HG03280 (cell line): ENCODE data around the gene UGT1A10.

ENCODE experiments used
- ATAC-seq: cut with Tn5 transposase; IDR thresholded peaks from one replicate; pipeline ENCODE4 v1.9.1; 2021; ENCODE audit warnings: mild to moderate bottlenecking, moderate library complexity; ENCODE audit not compliant: unreplicated experiment

Gene UGT1A10

DNA sequence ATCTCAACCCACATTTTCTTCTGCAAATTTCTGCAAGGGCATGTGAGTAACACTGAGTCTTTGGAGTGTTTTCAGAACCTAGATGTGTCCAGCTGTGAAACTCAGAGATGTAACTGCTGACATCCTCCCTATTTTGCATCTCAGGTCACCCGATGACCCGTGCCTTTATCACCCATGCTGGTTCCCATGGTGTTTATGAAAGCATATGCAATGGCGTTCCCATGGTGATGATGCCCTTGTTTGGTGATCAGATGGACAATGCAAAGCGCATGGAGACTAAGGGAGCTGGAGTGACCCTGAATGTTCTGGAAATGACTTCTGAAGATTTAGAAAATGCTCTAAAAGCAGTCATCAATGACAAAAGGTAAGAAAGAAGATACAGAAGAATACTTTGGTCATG lies 131.8 kb downstream of the UGT1A10 start:
- ATAC-seq, result no peak

DNA sequence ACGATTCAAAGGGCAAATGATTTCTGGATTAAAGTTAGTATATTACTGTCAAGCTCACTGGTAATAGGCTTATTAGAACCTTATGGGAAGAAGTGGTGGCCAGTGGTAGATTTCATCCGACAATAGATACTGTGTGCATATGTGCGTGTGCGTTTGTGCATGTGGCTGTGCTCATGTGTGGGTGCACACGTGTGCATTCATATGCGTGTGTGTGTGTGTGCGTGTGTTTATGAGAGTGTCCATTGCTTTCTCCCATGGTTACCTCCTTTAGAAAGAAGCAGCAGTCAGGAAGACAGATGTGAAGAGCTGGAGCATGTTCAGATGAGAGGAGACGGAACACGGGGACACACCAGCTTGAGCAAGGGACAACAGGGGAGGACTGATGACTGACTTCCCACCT lies 133.0 kb downstream of the UGT1A10 start:
- no peak for ATAC-seq

DNA sequence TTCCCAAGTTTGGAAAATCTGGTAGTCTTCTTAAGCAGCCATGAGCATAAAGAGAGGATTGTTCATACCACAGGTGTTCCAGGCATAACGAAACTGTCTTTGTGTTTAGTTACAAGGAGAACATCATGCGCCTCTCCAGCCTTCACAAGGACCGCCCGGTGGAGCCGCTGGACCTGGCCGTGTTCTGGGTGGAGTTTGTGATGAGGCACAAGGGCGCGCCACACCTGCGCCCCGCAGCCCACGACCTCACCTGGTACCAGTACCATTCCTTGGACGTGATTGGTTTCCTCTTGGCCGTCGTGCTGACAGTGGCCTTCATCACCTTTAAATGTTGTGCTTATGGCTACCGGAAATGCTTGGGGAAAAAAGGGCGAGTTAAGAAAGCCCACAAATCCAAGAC lies 135.9 kb downstream of the UGT1A10 start:
- ATAC-seq, result no peak

DNA sequence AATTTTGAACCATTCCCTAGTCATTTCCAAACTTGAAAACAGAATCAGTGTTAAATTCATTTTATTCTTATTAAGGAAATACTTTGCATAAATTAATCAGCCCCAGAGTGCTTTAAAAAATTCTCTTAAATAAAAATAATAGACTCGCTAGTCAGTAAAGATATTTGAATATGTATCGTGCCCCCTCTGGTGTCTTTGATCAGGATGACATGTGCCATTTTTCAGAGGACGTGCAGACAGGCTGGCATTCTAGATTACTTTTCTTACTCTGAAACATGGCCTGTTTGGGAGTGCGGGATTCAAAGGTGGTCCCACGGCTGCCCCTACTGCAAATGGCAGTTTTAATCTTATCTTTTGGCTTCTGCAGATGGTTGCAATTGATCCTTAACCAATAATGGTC lies 136.3 kb downstream of the UGT1A10 start:
- no peak for ATAC-seq

DNA sequence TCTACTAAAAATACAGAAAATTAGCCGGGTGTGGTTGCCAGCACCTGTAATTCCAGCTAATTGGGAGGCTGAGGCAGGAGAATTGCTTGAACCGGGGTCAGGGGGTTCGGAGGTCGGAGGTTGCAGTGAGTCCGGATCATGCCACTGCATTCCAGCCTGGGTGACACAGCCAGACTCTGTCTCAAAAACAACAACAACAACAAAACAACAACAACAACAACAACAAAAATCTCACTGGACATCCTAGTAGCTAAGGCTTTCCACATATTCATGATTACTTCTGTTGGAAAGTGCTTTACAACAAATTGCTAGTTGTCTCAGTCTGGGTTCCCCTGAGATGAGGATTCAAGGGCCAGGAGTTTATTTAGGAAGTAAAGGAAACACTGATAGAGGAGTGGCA lies 137.6 kb downstream of the UGT1A10 start:
- no peak for ATAC-seq

DNA sequence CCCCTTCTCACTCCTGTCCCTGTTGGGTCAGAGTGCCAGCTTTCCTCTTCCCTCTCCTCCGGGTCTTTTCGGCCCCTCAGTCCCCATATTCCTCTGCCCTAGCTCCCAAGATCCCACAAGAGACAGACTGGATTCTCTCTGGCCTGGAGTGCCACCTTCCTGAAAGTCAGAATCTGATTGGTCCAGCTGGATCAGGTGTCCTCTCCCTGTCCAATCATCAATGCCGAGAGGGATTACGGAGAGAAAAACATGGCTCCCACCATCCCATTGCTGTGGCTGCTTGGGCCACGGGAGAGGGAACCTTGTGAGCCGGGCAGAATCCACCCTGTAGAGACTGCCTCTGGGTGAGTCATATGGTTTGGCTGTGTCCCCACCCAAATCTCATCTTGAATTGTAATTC lies 139.2 kb downstream of the UGT1A10 start:
- ATAC-seq, result no peak

DNA sequence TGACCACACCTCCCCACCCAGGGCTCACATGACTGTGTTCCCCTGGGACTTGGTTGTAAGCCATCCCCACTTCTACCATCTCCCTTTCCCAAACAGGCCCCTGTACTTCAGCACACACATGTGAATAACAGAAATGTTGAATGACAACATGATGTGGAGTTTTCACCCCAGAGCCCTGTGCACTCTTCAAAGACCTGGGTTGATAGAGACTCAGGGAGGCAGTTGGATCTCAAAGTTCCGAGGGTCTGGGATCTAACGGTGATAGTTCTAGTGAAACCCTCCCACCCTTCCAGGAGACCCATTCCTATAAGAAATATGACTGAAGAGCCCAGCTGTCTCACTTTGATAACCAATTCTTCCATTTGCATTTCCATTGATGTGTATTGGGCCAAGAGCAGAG lies 141.8 kb downstream of the UGT1A10 start, which contains the start of gene MROH2A:
Gene MROH2A (plus strand): TSS at position 301 of the 400 bp plus-strand sequence. CDS start 1,029 bp downstream, outside the sequence.
- ATAC-seq, result no peak

DNA sequence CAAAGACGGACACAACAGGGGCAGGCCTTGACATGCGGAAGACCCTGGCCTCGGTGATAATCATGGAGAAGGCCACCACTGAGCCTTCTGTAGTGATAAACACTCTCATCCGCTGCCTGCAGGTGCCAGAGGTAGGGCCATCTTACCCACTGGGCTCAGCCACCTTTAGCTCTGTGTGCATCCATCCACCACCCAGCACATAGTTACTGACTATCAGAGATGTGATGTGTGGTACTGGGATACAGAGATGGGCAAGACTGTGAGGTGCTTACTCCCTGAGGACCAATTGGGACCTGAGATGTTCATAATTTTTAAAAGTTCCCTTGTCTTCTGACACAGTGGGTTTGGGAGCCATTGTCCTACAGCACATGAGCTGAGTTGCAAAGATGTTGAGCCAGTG lies 143.5 kb downstream of the UGT1A10 start:
- no peak for ATAC-seq

DNA sequence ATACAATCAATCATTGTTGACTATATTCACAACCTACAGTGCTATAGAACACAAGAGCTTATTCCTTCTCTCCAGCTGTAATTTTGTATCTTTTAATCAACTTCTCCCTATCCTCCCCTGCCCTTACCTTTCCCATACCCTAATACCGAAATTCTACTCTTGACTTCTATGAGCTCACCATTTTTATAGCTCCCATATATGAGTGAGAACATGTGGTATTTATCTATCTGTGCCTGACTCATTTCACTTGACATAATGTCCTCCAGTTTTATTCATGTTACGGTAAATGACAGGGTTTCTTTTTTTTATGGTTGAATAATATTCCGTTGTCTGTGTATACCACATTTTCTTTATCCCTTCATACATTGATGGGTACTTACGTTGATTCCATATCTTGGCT lies 144.5 kb downstream of the UGT1A10 start:
- ATAC-seq, result no peak

DNA sequence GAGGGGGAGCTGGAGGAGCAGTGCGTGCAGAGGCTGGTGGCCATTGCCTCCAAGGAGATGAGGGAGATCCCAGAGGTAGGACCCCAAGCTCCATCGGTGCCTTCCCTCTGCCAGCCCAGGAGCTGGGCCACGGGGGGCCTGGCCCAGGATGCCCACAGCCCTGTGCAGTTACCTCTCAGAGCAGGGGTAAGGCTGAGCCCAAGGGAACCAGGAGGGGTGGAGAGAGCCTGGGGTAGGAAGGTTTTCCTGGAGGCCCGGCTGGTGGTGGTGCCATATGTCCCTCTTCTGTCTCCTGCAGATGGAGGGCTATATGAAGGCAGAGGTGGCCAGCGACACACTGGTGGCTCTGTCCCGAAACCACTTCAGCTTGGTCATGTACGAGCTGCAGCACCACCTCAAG lies 153.3 kb downstream of the UGT1A10 start:
- ATAC-seq, result no peak

DNA sequence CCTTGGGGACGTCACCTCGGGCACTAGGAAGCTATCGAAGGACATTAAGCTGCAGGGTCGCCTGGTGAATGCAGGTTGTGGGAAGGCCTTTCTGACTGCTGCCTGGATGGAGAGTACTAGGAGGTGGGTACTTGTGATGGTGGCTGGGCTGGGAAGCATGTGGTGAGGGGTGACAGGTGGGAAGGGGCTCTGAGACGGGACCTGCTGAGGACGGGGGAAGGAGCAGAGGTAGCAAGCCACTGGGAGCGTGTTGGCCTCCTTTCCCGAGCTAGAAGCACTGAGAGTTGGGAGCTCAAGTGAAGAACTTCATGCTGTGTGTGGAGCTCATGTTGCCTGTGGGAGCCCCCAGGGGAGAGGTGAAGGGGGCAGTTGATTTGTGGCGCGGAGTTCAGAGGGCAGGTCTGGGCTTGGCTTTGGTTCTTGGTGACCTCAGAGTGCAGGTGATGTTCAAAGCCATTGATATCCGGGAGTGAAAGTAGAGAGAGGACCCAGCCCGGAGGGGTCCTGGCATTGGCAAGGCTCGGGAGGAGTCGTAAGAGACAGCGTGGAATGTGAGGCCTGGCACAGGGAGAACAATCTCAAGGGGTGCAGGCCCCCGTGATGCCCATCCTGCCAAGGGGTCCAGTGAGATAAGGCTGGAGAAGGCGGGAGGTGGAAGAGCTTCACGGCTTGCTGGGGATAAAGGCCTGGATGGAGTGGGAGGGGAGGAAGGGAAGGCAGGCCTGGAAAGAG lies 155.1 kb downstream of the UGT1A10 start:
- ATAC-seq, result no peak

DNA sequence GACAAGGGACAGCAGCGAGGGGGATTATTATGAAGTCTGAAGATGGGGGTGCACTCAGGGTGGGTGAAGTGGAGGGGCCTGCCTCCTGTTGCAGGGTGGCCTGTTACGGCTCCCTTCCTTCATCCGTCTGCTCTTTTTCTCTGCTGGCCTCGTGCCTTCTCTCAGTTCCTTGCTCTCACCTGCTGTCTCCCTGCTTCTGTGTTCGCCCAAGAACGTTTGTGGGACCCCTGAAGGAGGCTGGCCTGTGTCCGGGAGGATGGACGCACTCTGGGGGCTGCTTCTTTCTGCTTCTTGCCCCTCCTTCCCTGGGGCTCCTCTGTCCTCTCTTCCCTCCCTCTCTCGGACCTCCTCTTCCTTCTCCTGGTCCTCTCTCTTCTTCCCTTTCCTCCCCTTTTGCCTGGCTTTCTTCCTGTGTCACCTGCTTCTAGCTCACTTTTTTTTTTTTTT lies 155.7 kb downstream of the UGT1A10 start:
- no peak for ATAC-seq

DNA sequence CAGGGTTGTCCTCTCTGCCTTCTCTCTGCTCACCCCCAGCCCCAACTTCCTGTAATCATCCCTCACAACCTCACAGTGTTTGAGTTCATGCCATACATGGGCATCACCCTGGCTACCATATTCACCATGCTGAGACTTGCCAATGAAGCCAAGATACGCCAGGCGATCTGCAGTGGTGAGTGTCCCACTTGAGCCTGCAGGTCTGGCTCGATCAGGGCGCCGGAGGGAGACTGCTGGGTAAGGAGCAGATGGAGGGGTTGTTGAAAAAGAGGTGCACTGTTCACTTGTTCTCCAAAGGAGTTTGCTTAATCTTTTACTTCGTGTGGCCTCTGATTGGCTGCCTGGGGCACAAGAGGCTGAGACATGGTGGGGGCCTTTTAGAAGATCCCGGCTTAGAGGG lies 156.5 kb downstream of the UGT1A10 start:
- ATAC-seq, result no peak

DNA sequence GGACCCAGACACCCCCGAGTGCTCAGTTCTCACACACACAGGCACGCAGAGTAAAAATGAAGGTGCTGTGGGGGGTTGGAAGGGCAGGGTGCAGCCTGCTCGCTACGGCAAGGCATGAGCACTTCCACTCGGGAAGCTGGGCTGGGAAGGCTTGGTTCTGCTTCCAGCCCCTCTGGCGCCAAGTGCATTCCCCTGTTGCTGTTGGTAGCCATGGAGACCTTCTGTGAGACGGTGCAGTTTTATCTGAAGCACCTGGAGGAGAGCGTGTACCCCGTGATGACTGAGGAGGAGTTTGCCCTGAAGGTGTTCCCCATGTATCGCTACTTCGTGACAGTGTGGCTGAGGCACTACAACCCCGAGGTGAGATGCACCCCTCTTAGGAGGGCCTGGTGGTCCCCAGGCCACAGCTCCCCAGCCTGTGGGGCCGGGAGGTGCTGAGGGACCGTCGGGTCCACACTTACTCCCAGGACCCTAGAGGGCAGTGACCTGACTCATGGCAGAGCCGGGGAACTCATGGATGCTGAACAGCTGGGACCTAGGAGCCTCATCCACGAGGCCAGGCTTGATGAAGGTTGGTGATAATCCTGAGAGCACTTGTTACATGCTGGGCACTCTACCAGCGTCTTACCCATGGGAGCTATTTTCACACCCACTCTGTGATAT lies 157.3 kb downstream of the UGT1A10 start:
- no peak for ATAC-seq

DNA sequence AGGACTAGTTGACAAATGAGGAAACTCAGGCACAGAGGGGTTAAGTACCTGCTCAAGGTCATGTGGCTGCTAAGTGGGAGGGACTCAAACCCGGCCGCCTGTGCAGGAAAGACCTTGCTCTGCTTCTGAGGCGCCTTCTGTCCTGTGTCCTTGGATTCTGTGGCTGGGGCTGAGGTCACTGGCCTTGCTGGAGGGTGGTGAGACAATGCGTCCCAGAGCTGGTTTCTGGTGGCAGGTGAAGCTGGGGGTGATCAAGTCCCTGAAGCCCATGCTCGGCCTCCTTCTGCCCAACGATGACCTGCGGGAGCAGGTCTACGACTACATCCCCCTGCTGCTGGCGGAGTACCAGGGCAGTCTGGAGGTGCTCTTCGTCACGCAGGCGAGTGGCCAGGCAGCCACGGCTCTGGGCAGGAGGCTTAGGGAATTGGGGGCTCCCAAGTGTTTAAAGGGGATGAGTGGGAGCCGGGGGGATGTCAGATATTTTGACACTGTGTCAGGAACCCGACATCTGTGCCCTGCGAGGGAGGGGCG lies 157.9 kb downstream of the UGT1A10 start:
- ATAC-seq, result no peak

DNA sequence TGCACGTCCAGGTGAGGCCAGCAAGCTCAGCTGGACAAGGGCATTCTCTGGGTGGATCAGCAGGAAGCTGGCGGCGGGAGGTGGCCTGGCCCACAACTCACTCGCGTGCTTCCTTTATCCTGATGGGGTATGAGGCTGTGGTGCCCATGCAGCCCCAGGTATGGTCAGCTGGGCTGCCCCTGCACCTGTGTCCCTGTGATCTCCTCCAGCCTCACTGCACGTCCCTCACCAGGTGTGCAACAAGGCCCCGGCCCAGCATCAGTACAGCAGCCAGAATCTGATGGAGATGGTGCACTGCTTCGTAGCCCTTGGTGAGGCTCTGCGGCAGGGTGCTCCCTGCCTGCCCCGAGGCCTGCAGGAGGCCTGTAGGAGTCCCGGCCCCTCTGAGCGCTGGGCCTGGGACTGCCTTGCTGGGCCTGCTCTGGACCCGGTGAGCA lies 159.5 kb downstream of the UGT1A10 start:
- no peak for ATAC-seq

DNA sequence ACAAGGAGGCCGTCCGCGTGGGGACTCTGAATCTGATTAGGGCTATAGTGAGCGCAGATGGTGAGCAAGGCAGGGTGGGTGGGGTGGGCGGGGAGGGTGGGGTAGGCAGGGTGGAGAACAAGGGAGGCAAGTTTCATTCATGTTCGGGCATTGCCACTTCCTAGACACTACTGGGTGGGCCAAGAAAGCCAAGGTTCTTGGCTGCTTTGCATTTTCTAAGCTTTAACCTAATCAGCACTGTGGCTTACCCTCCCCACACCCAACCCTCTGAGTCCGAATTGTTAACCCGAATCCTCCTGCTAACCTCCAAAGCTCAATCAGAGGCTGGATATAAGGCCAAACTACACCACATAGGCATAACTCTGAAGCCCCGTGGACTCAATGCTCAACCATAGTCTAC lies 160.0 kb downstream of the UGT1A10 start:
- no peak for ATAC-seq

DNA sequence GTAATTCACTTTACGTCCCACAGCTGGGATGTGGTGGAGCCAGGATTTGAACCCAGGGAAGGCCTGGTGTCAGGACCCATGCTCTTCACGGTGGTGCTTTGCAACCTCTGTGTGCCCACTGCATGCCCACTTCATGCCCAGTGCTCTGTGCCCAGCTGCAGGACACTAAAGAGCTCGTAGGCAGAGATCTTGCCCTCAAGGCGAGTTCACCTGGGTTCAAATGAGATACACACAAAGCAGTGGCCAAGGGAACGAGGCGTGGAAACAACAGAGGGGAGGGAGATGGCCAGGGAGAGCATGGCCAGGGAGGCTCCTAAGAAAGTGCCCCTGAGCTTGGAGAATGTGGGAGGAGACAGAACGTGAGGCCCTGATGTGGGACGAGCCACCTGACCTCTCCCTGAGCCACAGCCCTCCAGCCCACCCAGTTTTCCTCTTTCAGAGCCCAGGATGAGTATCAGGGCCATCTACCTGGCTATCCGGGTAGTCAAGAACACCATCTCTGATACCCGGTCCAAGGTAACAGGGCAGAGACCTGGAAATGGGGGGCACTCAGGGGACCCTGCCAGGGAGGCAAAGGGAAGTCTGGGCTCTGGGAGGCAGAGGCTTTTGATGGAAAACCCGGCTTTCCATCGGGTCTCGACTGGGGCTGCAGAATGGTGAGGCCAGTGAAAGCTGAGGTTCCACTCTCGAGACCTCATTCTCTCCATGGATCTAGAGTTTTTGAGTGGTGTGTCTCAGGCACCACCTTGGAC lies 162.3 kb downstream of the UGT1A10 start:
- no peak for ATAC-seq

DNA sequence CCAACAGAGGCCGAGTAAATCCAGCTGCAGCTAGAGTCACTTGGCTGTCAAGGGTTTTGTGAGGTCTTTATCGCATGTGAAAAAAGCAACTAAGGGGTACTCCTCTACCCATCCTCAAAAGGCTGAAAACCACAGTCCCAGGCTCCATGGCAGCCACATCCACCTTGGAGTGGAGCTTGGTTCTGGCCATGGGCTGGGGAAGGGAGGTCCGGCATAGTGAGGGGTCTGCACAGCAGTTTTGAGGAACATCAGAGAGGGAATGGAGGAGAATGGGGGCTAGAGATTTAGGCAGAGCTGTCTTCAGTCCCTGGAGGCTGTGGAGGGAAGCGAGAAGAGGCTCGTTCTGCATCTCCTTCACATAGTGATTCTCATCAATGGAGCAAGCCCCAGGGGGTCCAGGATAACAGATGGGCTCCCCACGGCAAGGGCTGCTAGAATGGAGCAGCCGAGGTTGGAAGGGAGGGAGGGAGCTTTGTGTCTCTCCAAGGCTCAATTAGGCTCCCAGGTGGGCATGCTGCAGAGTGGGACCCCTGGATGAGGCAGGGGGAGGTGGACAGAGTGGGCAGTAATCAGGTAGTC lies 162.9 kb downstream of the UGT1A10 start:
- ATAC-seq, result no peak

DNA sequence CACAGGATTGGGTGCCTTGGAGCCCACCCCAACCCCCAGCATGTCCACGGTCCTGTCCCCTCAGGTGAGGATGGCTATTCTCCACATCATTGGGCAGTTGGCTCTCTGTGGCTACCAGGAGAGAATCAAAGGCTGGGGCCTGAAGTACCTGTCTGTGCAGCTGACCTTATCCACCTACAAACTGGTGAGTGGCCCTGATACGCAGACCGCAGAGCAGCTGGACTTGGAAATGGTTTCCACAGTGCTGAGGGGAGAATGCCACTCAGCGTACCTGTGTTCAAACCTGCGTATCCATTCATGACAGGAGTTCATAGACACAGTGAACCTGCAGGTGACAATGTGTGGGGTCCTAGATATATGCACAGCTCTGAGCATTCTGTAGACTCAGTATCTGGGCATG lies 163.5 kb downstream of the UGT1A10 start:
- ATAC-seq, result no peak

DNA sequence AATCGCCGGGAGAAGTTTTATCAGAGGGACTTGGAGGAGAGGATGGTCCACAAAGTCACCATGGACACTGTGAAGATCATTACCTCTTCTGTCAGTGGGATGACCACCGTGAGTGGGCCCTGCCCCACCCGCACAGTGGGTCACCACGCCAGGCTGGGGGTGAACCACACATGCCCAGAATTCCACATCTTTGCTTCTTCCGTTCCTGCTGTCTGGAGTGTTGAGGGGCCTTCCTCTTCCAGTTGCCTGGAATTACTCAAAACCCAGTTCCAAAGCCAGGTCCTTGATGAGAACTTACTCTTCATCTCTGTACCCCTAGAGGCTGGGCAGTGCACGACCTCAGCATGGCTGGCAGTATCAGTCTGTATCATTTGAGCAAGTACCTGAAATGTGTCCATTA lies 164.0 kb downstream of the UGT1A10 start:
- no peak for ATAC-seq
